HG02763 (cell line): ENCODE measurements around the gene FBXW8.

Experiments used
- ATAC-seq: cut with Tn5 transposase; IDR thresholded peaks from one replicate; pipeline ENCODE4 v1.9.1; 2021; ENCODE audit warnings: mild to moderate bottlenecking, moderate library complexity; ENCODE audit not compliant: unreplicated experiment

The FBXW8 gene

GRCh38 chr12:116984098-116984497 is 73.3 kb downstream of the FBXW8 start:
- ATAC-seq: no peak

GRCh38 chr12:116990329-116990728 is 79.6 kb downstream of the FBXW8 start:
- ATAC-seq: no peak

GRCh38 chr12:116990971-116991966 is 80.5 kb downstream of the FBXW8 start:
- no peak for ATAC-seq

GRCh38 chr12:116996093-116996492 is 85.3 kb downstream of the FBXW8 start:
- ATAC-seq: no peak

GRCh38 chr12:116996621-116997020 is 85.9 kb downstream of the FBXW8 start:
- no peak for ATAC-seq

GRCh38 chr12:116999066-116999465 is 88.3 kb downstream of the FBXW8 start:
- no peak for ATAC-seq

- no peak for ATAC-seq
Observed at GRCh38 chr12:117000316-117000715, 89.6 kb downstream of the FBXW8 start.

GRCh38 chr12:117002051-117002817 is 91.5 kb downstream of the FBXW8 start:
- ATAC-seq: no peak

GRCh38 chr12:117003883-117004404 is 93.2 kb downstream of the FBXW8 start:
- no peak for ATAC-seq

- no peak for ATAC-seq
Observed at GRCh38 chr12:117005417-117006046, 94.8 kb downstream of the FBXW8 start.

- ATAC-seq: no peak
Observed at GRCh38 chr12:117006333-117006732, 95.6 kb downstream of the FBXW8 start.

- ATAC-seq: no peak
Observed at GRCh38 chr12:117007577-117007976, 96.8 kb downstream of the FBXW8 start.

- ATAC-seq: no peak
Observed at GRCh38 chr12:117009759-117010158, 99.0 kb downstream of the FBXW8 start.

- ATAC-seq: no peak
Observed at GRCh38 chr12:117010693-117011451, 100.1 kb downstream of the FBXW8 start.

GRCh38 chr12:117011988-117012805 is 101.4 kb downstream of the FBXW8 start:
- no peak for ATAC-seq

- no peak for ATAC-seq
Observed at GRCh38 chr12:117013726-117014125, 103.0 kb downstream of the FBXW8 start.

- no peak for ATAC-seq
Observed at GRCh38 chr12:117014342-117014887, 103.7 kb downstream of the FBXW8 start.

GRCh38 chr12:117015811-117016210 is 105.1 kb downstream of the FBXW8 start:
- no peak for ATAC-seq

GRCh38 chr12:117017807-117018206 is 107.1 kb downstream of the FBXW8 start:
- ATAC-seq: no peak
